ENCODE data around the gene CARD9.
A peak's percentile ranks its signal among the peaks of the same experiment; 100 is the strongest.

The CARD9 gene

GRCh38 chr9:136346157-136346481 lies 27.4 kb downstream of the CARD9 start:
- no peak for DNase-seq

- no peak for DNase-seq
Measured at GRCh38 chr9:136345281-136346156, 27.9 kb downstream of the CARD9 start.

- no peak for DNase-seq
Measured at GRCh38 chr9:136344544-136345280, 28.8 kb downstream of the CARD9 start.

- no peak for DNase-seq
Measured at GRCh38 chr9:136343884-136344269, 29.6 kb downstream of the CARD9 start.

- DNase-seq, result no peak
Measured at GRCh38 chr9:136343121-136343883, 30.2 kb downstream of the CARD9 start.

GRCh38 chr9:136342181-136343120 lies 31.0 kb downstream of the CARD9 start:
- DNase-seq, result no peak

- no peak for DNase-seq
Measured at GRCh38 chr9:136341769-136342168, 31.7 kb downstream of the CARD9 start.

- DNase-seq, result no peak
Measured at GRCh38 chr9:136341042-136341655, 32.3 kb downstream of the CARD9 start.

- no peak for DNase-seq
Measured at GRCh38 chr9:136340356-136341041, 33.0 kb downstream of the CARD9 start.

- no peak for DNase-seq
Measured at GRCh38 chr9:136339958-136340310, 33.5 kb downstream of the CARD9 start.

GRCh38 chr9:136339173-136339957 lies 34.1 kb downstream of the CARD9 start:
- no peak for DNase-seq

GRCh38 chr9:136338511-136338910 lies 35.0 kb downstream of the CARD9 start:
- DNase-seq, result no peak

GRCh38 chr9:136337416-136338395 lies 35.8 kb downstream of the CARD9 start:
- DNase-seq, result no peak

- DNase-seq, result no peak
Measured at GRCh38 chr9:136336881-136337280, 36.6 kb downstream of the CARD9 start.

GRCh38 chr9:136336156-136336870 lies 37.2 kb downstream of the CARD9 start:
- peak; percentile 49 for DNase-seq

- DNase-seq, result no peak
Measured at GRCh38 chr9:136335296-136336155, 37.9 kb downstream of the CARD9 start.

GRCh38 chr9:136334541-136334940 lies 38.9 kb downstream of the CARD9 start:
- no peak for DNase-seq

Data from fibroblast of skin of abdomen (primary cell).